ENCODE data around the gene P2RX6. TPM values are rescaled to one million over a fixed set of nuclear protein-coding genes. Genes with fewer than 3 reads are reported as not detected.

Gene P2RX6
- total and polyA plus RNA-seq, 9 of the 15 experiments (the other 6 are each of a cell fraction or from before 2014, with no cell fraction given), result 0.01 to 3.9 (median 1.5) TPM; not detected in 1

GRCh38 chr22:21052715-21053459 lies 37.9 kb downstream of the P2RX6 start (continued):
- no peak for TF ChIP-seq IRF1 (CRISPR knock-in tag; IDR thresholded peaks at IDR 0.05; ENCODE audit: borderline replicate concordance)
- no peak for TF ChIP-seq ZNF740 (CRISPR knock-in tag; IDR thresholded peaks at IDR 0.05)
- TF ChIP-seq ZNF740 (tag; IDR thresholded peaks at IDR 0.05), result no peak
- TF ChIP-seq CXXC5 (CRISPR knock-in tag; IDR thresholded peaks at IDR 0.05), result no peak
- TF ChIP-seq ZNF586 (CRISPR knock-in tag; conservative IDR thresholded peaks at IDR 0.05), result no peak
- no peak for TF ChIP-seq U2AF2 (optimal IDR thresholded peaks at IDR 0.05; ENCODE audit: low read depth, low read length)
- no peak for TF ChIP-seq ZNF592 (IDR thresholded peaks at IDR 0.05)
- no peak for TF ChIP-seq ZBTB17 (CRISPR knock-in tag; IDR thresholded peaks at IDR 0.05)
- no peak for TF ChIP-seq ZNF263 (CRISPR knock-in tag; IDR thresholded peaks at IDR 0.05; ENCODE audit: borderline replicate concordance)
- 0 out of 2 replicates have a peak, but pooled peaks have one; percentile 15 for TF ChIP-seq HCFC1 (IDR thresholded peaks at IDR 0.05; ENCODE audit: low read depth, low read length)
- TF ChIP-seq NEUROD1 (IDR thresholded peaks at IDR 0.05; ENCODE audit: borderline replicate concordance, low read depth, low read length, partially characterized antibody), result no peak
- no peak for TF ChIP-seq E2F8 (IDR thresholded peaks at IDR 0.05; ENCODE audit: low read depth, partially characterized antibody)
- TF ChIP-seq ZFP91 (CRISPR knock-in tag; IDR thresholded peaks at IDR 0.05), result no peak
- no peak for TF ChIP-seq ZNF561 (CRISPR knock-in tag; conservative IDR thresholded peaks at IDR 0.05)

Data from K562 (cell line).